Brain microvascular endothelial cell (primary cell): Measurements from ENCODE around the gene CNTNAP1.

Source experiments
- DNase-seq: peaks from one replicate; pipeline ENCODE4 v3.0.0-alpha.2; 2020
- H3K27ac ChIP-seq: fragments of 250-450 bp; sonication (Bioruptor Pico); 2 replicates; pipeline ENCODE4 v1.5.1; 2020; ENCODE audit warnings: mild to moderate bottlenecking, moderate library complexity
- H3K27me3 ChIP-seq: fragments of 250-450 bp; sonication (Bioruptor Pico); replicated peaks from 2 replicates; pipeline ENCODE4 v1.5.1; 2020; ENCODE audit warnings: mild to moderate bottlenecking
- H3K36me3 ChIP-seq: fragments of 250-450 bp; sonication (Bioruptor Pico); replicated peaks from 2 replicates; pipeline ENCODE4 v1.5.1; 2020; ENCODE audit warnings: mild to moderate bottlenecking
- H3K4me3 ChIP-seq: 2 replicates; pipeline ENCODE4 v1.5.1; 2011; ENCODE audit warnings: low read depth, mild to moderate bottlenecking, control low read depth, low read length, moderate library complexity
- in situ Hi-C: cut with HindIII; loops from 2 replicates; pipeline ENCODE4 v1.10.0; 2017; ENCODE audit warnings: low sequenced_read_pairs, low pct_ligation_motif_present
- TF ChIP-seq, protein P1 (sequence below): IDR thresholded peaks from 2 replicates; pipeline ENCODE4 v1.5.1; 2011; ENCODE audit warnings: low read depth, mild to moderate bottlenecking, moderate library complexity, low read length, control low read depth, inconsistent platforms; ENCODE audit errors: missing control alignments

Gene CNTNAP1

DNA sequence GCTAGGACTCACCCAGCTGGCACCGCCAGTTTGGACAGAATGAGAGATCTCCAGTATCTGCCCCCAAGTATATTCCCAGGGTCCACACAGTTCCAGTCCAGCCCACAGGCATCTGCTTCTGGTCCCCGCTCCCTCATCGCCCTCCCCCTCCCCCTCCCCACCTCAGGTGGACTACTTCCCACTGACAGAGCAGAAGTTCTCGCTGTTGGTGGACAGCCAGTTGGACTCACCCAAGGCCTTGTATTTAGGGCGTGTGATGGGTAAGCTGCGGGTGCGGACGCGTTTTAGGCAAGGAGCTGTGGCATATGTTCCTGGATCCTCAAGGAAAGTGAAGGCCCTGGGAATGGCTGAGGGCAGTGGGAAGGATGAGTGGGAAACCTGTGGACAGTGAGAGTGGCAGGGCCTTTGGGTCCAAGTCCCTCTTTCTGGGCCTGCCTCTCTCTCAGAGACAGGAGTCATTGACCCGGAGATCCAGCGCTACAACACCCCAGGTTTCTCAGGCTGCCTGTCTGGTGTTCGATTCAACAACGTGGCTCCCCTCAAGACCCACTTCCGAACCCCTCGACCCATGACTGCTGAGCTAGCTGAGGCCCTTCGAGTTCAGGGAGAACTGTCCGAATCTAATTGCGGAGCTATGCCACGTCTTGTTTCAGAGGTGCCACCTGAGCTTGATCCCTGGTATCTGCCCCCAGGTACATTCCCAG lies 14.9 kb downstream of the CNTNAP1 start:
- Histone ChIP-seq H3K36me3 (peaks cover 2% of the 10 kb centered on the region), H3K27ac (no peak overlapping the region), H3K27me3 (no peaks in the 10 kb centered on the region), H3K4me3 (no peak overlapping the region)
- no peak for DNase-seq
- TF ChIP-seq, protein P1, sequence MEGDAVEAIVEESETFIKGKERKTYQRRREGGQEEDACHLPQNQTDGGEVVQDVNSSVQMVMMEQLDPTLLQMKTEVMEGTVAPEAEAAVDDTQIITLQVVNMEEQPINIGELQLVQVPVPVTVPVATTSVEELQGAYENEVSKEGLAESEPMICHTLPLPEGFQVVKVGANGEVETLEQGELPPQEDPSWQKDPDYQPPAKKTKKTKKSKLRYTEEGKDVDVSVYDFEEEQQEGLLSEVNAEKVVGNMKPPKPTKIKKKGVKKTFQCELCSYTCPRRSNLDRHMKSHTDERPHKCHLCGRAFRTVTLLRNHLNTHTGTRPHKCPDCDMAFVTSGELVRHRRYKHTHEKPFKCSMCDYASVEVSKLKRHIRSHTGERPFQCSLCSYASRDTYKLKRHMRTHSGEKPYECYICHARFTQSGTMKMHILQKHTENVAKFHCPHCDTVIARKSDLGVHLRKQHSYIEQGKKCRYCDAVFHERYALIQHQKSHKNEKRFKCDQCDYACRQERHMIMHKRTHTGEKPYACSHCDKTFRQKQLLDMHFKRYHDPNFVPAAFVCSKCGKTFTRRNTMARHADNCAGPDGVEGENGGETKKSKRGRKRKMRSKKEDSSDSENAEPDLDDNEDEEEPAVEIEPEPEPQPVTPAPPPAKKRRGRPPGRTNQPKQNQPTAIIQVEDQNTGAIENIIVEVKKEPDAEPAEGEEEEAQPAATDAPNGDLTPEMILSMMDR: no peak
- in situ Hi-C loops: no loop called here

DNA sequence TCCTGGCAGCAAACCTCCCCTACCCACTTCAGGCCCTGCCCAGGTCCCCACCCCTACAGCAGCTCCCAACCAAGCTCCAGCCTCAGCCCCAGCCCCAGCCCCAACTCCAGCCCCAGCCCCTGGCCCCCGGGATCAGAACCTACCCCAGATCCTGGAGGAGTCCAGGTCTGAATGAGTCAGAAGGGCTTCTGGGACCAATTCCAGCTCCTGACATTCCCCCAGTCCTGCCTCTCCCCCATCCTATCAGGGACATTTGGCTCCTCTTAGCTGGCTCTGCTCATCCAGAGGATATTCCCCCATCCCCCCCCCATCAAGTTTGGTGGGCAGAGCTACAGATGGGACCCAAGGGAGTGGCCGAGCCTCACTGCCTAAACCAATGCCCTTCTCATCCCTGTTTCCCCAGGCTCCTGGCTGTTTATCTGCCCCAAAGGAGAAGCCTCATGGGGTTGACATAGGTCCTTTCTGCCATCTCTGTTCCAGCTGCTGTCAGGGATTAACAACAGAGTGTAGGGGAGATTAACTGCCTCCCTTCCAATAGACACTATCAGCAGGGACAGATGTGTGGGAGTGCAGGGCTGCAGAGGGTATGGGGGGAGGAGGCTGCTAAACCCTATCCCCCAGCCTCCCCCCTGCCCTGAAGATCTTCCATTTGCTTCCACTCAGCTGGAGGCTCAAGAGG lies 16.5 kb downstream of the CNTNAP1 start:
- H3K27ac ChIP-seq: no peak overlapping the region
- in situ Hi-C loops: no loop called here
- no peaks in the 10 kb centered on the region for H3K27me3 ChIP-seq
- DNase-seq: no peak
- H3K4me3 ChIP-seq: no peak overlapping the region
- TF ChIP-seq, protein P1: no peak
- peaks cover 12% of the 10 kb centered on the region for H3K36me3 ChIP-seq

DNA sequence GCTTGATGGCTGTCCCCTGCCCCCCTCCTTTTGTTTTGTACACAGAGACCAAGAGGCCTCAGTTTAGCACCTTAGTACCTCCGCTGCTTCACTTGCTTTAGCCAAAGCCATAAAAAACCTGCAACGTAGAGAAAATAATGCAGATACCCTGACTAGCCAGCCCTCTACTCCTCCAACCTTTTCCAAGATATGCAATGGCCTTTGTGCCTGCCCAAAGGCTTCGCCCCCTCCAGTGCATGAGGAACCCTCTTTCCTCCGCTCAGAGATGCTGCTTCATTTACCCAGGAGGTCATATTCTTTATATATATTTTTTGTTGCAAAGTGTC lies 17.0 kb downstream of the CNTNAP1 start:
- H3K27ac ChIP-seq: no peak overlapping the region
- in situ Hi-C loops: no loop called here
- TF ChIP-seq, protein P1: no peak
- H3K27me3 ChIP-seq: no peaks in the 10 kb centered on the region
- H3K36me3 ChIP-seq: peaks cover 16% of the 10 kb centered on the region
- no peak overlapping the region for H3K4me3 ChIP-seq
- no peak for DNase-seq

DNA sequence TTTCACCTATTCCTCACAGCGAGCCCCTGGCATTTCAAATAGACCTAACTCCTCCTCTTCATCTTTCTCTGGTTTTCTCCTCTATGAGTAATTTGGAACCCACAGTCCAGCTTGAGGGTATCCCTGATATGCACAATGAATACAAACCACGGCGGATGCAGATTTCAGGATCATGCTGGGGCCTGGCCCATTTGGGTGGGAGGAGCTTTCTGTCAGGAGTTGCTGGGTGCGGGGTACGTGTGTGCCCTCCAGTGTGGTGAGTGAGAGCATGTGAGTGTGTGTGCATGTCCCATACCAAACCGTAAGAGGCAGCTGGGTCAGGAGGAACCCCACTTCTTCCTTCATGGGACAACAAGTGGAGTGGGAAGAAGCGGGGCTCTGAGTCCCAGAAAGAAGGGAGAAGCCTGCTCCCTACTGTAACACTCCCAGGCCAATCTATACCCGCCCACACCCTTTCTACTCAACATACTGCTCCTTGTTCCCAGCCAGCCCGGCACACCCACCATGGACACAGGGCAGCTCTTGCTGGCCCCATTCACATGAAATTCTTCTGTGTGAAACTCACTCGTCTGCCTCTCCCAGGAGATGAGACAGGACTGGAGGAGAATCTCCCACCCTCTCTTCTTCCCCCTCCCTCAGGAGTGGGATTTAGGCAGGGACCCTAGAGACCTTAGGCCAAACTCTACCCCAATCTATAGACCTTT lies 18.4 kb downstream of the CNTNAP1 start:
- TF ChIP-seq, protein P1: no peak
- Histone ChIP-seq H3K27me3 (no peaks in the 10 kb centered on the region), H3K36me3 (peaks cover 27% of the 10 kb centered on the region), H3K4me3 (no peak overlapping the region), H3K27ac (no peak overlapping the region)
- in situ Hi-C loops: no loop called here
- no peak for DNase-seq

DNA sequence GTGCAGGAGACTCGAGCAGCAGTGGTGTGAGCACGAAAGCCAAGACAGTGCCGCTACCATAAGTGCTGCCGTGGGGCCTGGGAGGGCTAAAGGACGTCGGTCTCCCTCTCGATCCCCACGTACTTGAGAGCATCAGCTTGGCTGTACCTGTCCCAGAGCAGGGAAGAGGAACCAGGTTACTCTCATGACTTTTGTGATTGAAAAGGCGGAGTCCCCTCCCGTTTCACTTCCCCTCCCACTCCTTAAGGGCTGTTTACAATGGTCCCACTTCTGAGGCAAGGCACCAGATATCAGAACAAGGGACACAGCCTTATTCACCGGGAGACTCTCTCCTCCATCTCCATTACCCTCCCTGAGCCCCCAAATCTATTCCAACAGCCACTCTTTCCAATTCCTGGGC lies 20.1 kb downstream of the CNTNAP1 start:
- Histone ChIP-seq H3K27ac (no peak overlapping the region), H3K36me3 (peaks cover 36% of the 10 kb centered on the region), H3K4me3 (no peak overlapping the region), H3K27me3 (no peaks in the 10 kb centered on the region)
- TF ChIP-seq, protein P1: no peak
- in situ Hi-C loops: no loop called here
- DNase-seq: no peak

DNA sequence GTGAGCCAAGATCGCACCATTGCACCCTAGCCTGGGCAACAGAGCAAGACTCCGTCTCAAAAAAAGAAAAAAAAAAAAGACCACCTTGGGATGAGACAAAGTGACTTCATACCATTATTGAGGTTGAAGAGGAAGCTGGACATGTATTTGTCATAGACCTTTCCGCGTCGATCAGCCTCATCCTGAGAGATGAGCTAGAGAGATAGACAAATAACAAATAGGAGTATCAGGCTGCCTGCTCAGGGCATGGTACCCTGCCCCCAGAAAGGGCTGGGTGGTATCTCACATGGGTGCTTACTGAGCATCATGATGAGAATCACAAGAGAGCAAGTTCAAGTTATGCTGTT lies 22.1 kb downstream of the CNTNAP1 start:
- Histone ChIP-seq H3K27me3 (no peaks in the 10 kb centered on the region), H3K36me3 (peaks cover 49% of the 10 kb centered on the region), H3K27ac (no peak overlapping the region), H3K4me3 (no peak overlapping the region)
- in situ Hi-C loops: no loop called here
- TF ChIP-seq, protein P1: no peak
- no peak for DNase-seq
